HEK293T (cell line): Measurements from ENCODE around the gene ANKRD11.

ENCODE experiments used
- ARNT ChIP-seq: fragments of 450-650 bp; IDR thresholded peaks from 2 replicates; pipeline ENCODE4 v1.6.1; 2017; ENCODE audit warnings: mild to moderate bottlenecking
- BHLHE40 ChIP-seq: fragments of 450-650 bp; IDR thresholded peaks from 2 replicates; pipeline ENCODE4 v1.6.1; 2016; ENCODE audit warnings: mild to moderate bottlenecking, moderate library complexity, borderline replicate concordance
- CTBP1 ChIP-seq: fragments of 450-650 bp; IDR thresholded peaks from 2 replicates; pipeline ENCODE4 v1.6.1; 2016; ENCODE audit warnings: borderline replicate concordance
- ELF4 ChIP-seq: fragments of 450-650 bp; IDR thresholded peaks from 2 replicates; pipeline ENCODE4 v1.6.1; 2017; ENCODE audit warnings: antibody characterized with exemption
- FOXA1 ChIP-seq: fragments of 450-650 bp; IDR thresholded peaks from 2 replicates; pipeline ENCODE4 v1.6.1; 2016; ENCODE audit warnings: mild to moderate bottlenecking
- FOXK2 ChIP-seq: fragments of 450-650 bp; IDR thresholded peaks from 2 replicates; pipeline ENCODE4 v1.6.1; 2016; ENCODE audit warnings: mild to moderate bottlenecking
- FOXM1 ChIP-seq: fragments of 450-650 bp; IDR thresholded peaks from 2 replicates; pipeline ENCODE4 v1.6.1; 2017; ENCODE audit warnings: mild to moderate bottlenecking, borderline replicate concordance
- L3MBTL2 ChIP-seq: fragments of 450-650 bp; conservative IDR thresholded peaks from 2 replicates; pipeline ENCODE4 v1.6.1; 2016; ENCODE audit warnings: mild to moderate bottlenecking
- NFRKB ChIP-seq: fragments of 450-650 bp; IDR thresholded peaks from 2 replicates; pipeline ENCODE4 v1.6.1; 2016; ENCODE audit warnings: mild to moderate bottlenecking, moderate library complexity
- PKNOX1 ChIP-seq: fragments of 450-650 bp; IDR thresholded peaks from 2 replicates; pipeline ENCODE4 v1.6.1; 2016
- SP1 ChIP-seq: fragments of 450-650 bp; IDR thresholded peaks from 2 replicates; pipeline ENCODE4 v1.6.1; 2017
- ZNF384 ChIP-seq: fragments of 450-650 bp; IDR thresholded peaks from 2 replicates; pipeline ENCODE4 v1.6.1; 2016

GRCh38 chr16:89502081-89502843 lies 11.9 kb upstream of the ANKRD11 start:
- TF ChIP-seq CTBP1 (no peak), SP1 (no peak), FOXM1 (no peak), PKNOX1 (no peak), FOXK2 (no peak), BHLHE40 (no peak), ARNT (no peak), NFRKB (no peak), ZNF384 (no peak), L3MBTL2 (no peak), ELF4 (no peak), FOXA1 (no peak)
